ENCODE results near the gene RAI1.
A peak's percentile ranks its signal among the peaks of the same experiment; 100 is the strongest.

RAI1 gene

GRCh38 chr17:17818088-17818526, 136.8 kb downstream of the RAI1 start:
- in situ Hi-C loops (cut with HindIII; ENCODE audit: low sequenced_read_pairs), result no loop called here
- H3K4me3 ChIP-seq (ENCODE audit: low read depth, low read length), result no peak overlapping the region
- TF ChIP-seq, protein P1, sequence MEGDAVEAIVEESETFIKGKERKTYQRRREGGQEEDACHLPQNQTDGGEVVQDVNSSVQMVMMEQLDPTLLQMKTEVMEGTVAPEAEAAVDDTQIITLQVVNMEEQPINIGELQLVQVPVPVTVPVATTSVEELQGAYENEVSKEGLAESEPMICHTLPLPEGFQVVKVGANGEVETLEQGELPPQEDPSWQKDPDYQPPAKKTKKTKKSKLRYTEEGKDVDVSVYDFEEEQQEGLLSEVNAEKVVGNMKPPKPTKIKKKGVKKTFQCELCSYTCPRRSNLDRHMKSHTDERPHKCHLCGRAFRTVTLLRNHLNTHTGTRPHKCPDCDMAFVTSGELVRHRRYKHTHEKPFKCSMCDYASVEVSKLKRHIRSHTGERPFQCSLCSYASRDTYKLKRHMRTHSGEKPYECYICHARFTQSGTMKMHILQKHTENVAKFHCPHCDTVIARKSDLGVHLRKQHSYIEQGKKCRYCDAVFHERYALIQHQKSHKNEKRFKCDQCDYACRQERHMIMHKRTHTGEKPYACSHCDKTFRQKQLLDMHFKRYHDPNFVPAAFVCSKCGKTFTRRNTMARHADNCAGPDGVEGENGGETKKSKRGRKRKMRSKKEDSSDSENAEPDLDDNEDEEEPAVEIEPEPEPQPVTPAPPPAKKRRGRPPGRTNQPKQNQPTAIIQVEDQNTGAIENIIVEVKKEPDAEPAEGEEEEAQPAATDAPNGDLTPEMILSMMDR (IDR thresholded peaks at IDR 0.05; ENCODE audit: low read depth, low read length), result no peak
- DNase-seq (ENCODE audit: low read depth, low spot score), result no peak

DNA sequence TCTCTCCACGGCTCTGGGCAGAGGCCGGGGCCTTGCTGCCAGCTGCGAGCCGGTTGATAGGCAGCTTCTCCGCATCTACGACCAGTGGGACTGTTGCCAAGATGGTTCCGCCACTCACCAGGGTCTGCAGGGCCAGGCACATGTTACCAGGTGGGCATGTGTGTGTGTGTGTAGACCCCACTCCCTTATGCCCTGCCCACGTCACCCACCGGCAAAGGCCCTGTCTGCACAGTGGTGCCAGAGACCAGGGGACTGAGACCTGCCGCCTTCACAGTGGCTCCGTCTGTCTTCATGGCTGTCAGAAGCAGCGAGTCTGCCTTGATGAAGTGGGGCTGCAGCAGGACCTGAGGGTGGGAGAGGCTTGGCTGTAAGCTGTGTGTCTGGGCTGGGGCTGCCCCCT, 137.9 kb downstream of the RAI1 start:
- TF ChIP-seq, protein P1 (IDR thresholded peaks at IDR 0.05; ENCODE audit: low read depth, low read length), result no peak
- DNase-seq (ENCODE audit: low read depth, low spot score), result no peak
- no peak overlapping the region for H3K4me3 ChIP-seq (ENCODE audit: low read depth, low read length)
- in situ Hi-C loops (cut with HindIII; ENCODE audit: low sequenced_read_pairs), result no loop called here

- TF ChIP-seq, protein P1 (IDR thresholded peaks at IDR 0.05; ENCODE audit: low read depth, low read length), result no peak
- in situ Hi-C loops (cut with HindIII; ENCODE audit: low sequenced_read_pairs), result no loop called here
- peak; percentile 95 for DNase-seq (ENCODE audit: low read depth, low spot score)
- H3K4me3 ChIP-seq (ENCODE audit: low read depth, low read length), result no peak overlapping the region
These were observed 138.3 kb downstream of the RAI1 start for GRCh38 chr17:17819561-17819995.

DNA sequence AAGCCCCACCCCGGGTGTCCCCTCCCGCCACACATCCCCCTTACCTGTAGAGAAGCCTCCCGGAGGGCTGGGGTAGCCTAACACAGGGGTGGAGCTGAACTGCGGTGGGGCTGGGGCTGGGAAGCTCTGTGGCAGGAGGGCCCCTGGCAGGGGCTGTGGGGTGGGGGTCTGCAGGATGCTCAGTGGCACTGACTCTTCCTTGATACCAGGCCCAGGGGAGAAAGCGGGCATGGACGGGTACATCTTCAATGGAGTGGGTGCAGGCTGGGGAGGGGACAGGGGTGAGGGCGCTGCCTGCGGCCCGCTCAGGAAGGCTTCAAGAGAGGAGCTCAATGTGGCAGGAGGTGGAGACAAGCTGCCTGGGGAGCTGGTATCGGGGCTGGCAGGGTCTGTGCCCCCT, 138.8 kb downstream of the RAI1 start:
- no peak overlapping the region for H3K4me3 ChIP-seq (ENCODE audit: low read depth, low read length)
- TF ChIP-seq, protein P1 (IDR thresholded peaks at IDR 0.05; ENCODE audit: low read depth, low read length), result no peak
- DNase-seq (ENCODE audit: low read depth, low spot score), result no peak
- in situ Hi-C loops (cut with HindIII; ENCODE audit: low sequenced_read_pairs), result no loop called here

GRCh38 chr17:17820463-17821158, 139.4 kb downstream of the RAI1 start:
- in situ Hi-C loops (cut with HindIII; ENCODE audit: low sequenced_read_pairs), result no loop called here
- TF ChIP-seq, protein P1 (IDR thresholded peaks at IDR 0.05; ENCODE audit: low read depth, low read length), result no peak
- H3K4me3 ChIP-seq (ENCODE audit: low read depth, low read length), result no peak overlapping the region
- no peak for DNase-seq (ENCODE audit: low read depth, low spot score)

DNA sequence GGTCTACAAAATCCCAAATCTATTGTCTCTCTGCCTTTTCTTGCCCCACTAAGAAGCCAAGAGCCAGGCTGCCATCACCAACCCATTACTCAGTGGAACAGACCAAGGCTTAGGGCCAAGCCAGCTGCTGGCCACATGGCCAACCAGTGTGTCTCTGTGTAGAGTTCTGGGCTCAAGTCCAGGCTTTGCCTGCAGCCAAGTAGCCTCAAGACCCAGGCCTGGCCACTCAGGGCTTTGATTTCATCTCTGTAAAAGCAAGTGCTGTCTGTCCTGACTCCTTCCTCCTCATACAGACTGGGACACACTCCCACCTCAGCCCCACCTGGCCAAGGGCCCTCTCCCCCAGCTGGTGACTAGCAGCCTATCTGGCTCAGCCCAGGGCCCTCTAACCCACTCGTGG, 140.9 kb downstream of the RAI1 start:
- peak; percentile 91 for DNase-seq (ENCODE audit: low read depth, low spot score)
- peak overlapping the region; percentile 52 for H3K4me3 ChIP-seq (ENCODE audit: low read depth, low read length)
- in situ Hi-C loops (cut with HindIII; ENCODE audit: low sequenced_read_pairs), result no loop called here
- TF ChIP-seq, protein P1 (IDR thresholded peaks at IDR 0.05; ENCODE audit: low read depth, low read length), result no peak
